Measurements from ENCODE around the gene IGFN1.

- TF ChIP-seq ZZZ3 (IDR thresholded peaks at IDR 0.05; ENCODE audit: control insufficient read depth, insufficient read length, low read depth) (no peak), HDGF (IDR thresholded peaks at IDR 0.05) (no peak), MYC (IDR thresholded peaks at IDR 0.05; ENCODE audit: insufficient read depth, insufficient read length, insufficient replicate concordance, low read length, severe bottlenecking) (no peak), CEBPB (IDR thresholded peaks at IDR 0.05; ENCODE audit: borderline replicate concordance in 1 of 2, low read depth in 2 of 2, low read length in 2 of 2) (no peak), CBX5 (IDR thresholded peaks at IDR 0.05; ENCODE audit: low read depth) (no peak)
These were observed 38.5 kb downstream of the IGFN1 start for GRCh38 chr1:201229095-201229494.

All from GM12878 (cell line).